Activated T-helper 9 cell treated with anti-CD3 and anti-CD28 coated beads, Interleukin-2, amount 50 U/mL, for 16 hours (primary cell): ENCODE data around the gene ENDOD1.

Experiments used
- DNase-seq: peaks from one replicate; pipeline ENCODE4 v3.0.0-alpha.2; 2020; ENCODE audit warnings: low read depth

The ENDOD1 gene

GRCh38 chr11:95076981-95077380 is 12.7 kb upstream of the ENDOD1 start:
- no peak for DNase-seq

GRCh38 chr11:95078526-95078925 is 11.1 kb upstream of the ENDOD1 start:
- DNase-seq, result no peak

GRCh38 chr11:95081010-95081409 is 8.6 kb upstream of the ENDOD1 start:
- DNase-seq, result no peak

- DNase-seq, result no peak
Measured at GRCh38 chr11:95081412-95081811, 8.2 kb upstream of the ENDOD1 start.

- no peak for DNase-seq
Measured at GRCh38 chr11:95082576-95083001, 7.1 kb upstream of the ENDOD1 start.

GRCh38 chr11:95084509-95084908 is 5.1 kb upstream of the ENDOD1 start:
- peak; percentile 23 for DNase-seq

- no peak for DNase-seq
Measured at GRCh38 chr11:95085117-95085816, 4.4 kb upstream of the ENDOD1 start.

- DNase-seq, result no peak
Measured at GRCh38 chr11:95086151-95086550, 3.5 kb upstream of the ENDOD1 start.

GRCh38 chr11:95086836-95087570 is 2.6 kb upstream of the ENDOD1 start:
- no peak for DNase-seq

- no peak for DNase-seq
Measured at GRCh38 chr11:95088946-95089619, 563 bp upstream of the ENDOD1 start.

- DNase-seq, result no peak
Measured at GRCh38 chr11:95091663-95092180, 2.1 kb downstream of the ENDOD1 start.

- no peak for DNase-seq
Measured at GRCh38 chr11:95092549-95093324, 3.1 kb downstream of the ENDOD1 start.

GRCh38 chr11:95093548-95093947 is 3.9 kb downstream of the ENDOD1 start:
- no peak for DNase-seq

- no peak for DNase-seq
Measured at GRCh38 chr11:95095858-95096587, 6.4 kb downstream of the ENDOD1 start.

- DNase-seq, result no peak
Measured at GRCh38 chr11:95097209-95097608, 7.6 kb downstream of the ENDOD1 start.

GRCh38 chr11:95098826-95099225 is 9.2 kb downstream of the ENDOD1 start:
- no peak for DNase-seq

GRCh38 chr11:95100191-95100648 is 10.6 kb downstream of the ENDOD1 start:
- DNase-seq, result no peak

GRCh38 chr11:95100856-95101507 is 11.3 kb downstream of the ENDOD1 start:
- DNase-seq, result no peak

- DNase-seq, result no peak
Measured at GRCh38 chr11:95101935-95102334, 12.3 kb downstream of the ENDOD1 start.

GRCh38 chr11:95102733-95103132 is 13.1 kb downstream of the ENDOD1 start:
- DNase-seq, result no peak

- DNase-seq, result no peak
Measured at GRCh38 chr11:95103701-95104100, 14.1 kb downstream of the ENDOD1 start.
